HG02938 (cell line): Measurements from ENCODE around the gene UBE2O.

Source experiments
- ATAC-seq: cut with Tn5 transposase; IDR thresholded peaks from one replicate; pipeline ENCODE4 v1.9.1; 2021; ENCODE audit warnings: mild to moderate bottlenecking, moderate library complexity; ENCODE audit not compliant: unreplicated experiment

Gene UBE2O

DNA sequence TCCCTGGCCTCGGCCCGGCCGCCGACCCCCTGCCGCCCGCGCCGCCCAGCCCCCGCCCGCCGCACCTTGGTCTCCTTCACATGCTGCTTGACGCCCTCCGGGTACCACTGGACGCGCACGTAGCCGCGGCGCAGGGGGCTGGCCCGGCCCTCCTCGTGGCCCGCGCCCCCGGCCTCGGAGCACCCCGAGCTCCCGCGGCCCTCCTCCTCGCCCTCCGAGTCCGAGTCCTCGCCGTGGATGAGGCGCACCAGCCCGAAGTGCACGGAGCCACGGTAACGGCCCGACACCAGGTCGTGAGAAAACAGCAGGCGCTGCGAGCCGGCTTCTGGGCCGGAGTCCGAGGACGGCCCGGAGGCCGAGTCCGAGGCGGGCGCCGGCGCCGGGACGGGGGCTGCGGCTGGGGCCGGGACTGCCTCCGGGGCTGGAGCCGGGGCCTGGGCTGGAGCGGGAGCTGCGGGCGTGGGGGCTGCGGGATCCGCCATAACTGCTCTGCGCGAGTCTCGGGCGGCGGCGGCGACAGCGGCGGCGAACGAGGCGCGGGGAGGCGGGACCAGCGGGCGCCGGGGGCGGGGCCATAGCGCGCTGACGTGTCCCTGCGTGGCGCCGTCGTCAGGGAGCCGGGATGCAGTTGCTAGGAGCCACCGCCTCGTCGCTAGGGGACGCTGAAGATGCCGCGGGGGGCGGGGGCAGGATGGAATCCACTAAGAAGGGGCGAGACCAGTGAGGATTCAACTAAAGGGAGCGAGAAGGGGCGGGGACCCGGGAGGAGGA lies at the start of gene UBE2O:
UBE2O (minus strand) TSS at position 493 of the 771 bp plus-strand sequence; CDS start at position 482, 11 bp downstream.
- ATAC-seq: peak; percentile 86

DNA sequence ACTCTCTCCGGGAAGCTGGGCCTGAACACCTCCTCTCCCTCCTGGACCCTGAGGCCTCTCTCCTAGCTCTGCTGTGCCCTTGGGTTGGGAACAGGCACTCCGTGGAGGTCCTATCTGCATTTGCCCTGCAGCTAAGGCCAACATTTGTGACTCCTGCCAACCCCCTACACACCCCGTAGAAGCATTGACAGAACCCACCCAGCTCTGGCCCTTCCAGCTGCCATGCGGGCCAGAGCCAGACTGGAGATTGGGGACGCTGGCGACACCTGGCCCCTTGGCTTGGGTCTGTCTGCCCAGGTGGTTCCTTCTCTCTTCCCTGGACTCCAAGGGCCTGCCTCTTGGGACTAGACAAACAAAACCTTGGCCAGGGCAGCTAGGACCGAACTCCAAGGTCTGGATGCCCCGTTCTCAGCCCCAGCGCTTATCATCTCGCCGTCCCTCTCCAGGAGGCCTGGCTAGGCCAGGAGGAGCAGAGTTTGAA lies 48.9 kb upstream of the UBE2O start:
- no peak for ATAC-seq

DNA sequence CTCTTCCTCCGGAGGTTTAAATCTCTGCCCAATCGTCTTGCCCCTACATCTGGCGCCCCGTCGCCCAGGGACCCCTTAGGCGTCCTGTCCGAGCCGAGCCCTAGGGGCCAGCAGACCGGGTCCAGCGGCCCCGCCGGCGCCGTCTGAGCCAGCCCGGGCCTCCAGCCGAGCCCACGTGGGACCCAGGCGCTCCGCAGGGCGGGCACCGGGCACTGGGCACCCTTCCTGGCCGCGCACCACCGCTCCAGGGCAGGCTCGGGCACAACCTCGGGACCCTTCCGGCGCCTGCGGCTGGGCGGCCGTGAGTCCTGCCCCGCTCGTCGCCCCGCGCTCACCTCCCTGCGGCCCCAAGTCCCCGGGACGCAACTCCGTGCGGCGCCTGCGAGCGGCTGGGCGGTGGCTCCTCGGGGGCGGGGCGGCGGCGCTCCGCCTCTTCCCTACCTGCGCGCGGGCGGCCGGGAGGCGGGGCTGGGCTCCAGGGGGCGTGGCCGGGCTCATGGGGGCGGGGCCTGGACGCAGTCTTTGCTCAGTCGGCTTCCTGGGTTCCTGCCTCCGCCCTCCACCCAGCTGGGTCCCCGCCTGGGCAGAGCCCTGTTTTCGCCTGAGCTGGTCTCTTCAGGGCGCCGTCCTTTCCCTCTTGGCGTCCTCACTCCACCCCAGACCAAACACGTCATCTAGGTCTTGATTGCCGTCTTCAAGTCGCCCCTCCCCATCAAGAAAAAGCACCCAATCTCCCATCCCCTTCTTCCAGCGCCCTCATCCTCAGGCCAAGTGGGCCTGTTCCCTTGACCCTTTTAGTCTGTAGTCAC lies 48.3 kb upstream of the UBE2O start, which contains the start of gene RHBDF2:
RHBDF2 (minus strand) TSS at position 406 of the 809 bp plus-strand sequence. CDS start 19,899 bp downstream, outside the sequence.
- peak; percentile 56 for ATAC-seq

DNA sequence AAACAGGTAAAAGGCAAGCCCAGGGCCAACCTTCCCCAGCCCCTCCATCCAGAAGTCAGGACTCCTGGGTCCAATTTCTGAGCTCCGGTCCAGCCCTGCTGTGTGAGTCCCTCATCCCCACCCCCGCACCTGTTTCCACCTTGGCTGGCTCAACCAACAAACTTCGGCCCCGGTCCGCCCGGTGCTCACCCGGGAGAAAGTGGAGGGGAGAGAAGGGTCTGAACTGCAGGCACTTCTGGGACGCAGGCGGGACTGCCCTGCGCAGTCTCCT lies 47.7 kb upstream of the UBE2O start:
- ATAC-seq: no peak

DNA sequence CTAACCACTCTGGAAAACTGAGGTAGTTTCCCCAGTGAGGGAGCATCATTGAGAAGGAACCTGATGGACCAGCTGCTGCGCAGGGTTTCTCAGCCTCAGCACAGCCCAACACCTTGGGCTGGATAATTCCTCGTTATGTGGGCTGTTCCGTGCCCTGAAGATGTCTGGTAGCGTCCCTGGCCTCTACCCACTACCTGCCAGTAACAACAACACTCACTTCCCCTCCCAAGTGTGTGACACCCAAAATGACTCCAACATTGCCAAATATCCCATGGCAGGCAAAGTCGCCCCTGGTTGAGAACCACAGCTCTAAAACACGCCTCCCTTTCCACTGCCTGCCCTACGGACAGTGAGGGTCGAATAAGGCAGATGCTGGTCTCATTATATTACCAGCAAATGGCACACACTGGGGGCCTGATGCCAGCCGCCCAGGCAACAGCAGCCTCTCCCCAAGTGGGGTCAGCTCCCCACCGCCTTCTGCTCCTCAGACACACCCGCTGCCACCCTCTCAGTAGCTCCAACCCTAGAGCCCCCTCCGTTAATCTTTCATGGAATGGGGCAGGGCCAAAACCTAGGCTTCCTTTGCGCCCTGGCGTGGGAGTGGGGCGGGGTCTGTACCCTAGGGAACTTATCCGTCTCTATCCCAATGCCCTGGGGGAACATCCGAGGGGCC lies 47.3 kb upstream of the UBE2O start:
- ATAC-seq: no peak

DNA sequence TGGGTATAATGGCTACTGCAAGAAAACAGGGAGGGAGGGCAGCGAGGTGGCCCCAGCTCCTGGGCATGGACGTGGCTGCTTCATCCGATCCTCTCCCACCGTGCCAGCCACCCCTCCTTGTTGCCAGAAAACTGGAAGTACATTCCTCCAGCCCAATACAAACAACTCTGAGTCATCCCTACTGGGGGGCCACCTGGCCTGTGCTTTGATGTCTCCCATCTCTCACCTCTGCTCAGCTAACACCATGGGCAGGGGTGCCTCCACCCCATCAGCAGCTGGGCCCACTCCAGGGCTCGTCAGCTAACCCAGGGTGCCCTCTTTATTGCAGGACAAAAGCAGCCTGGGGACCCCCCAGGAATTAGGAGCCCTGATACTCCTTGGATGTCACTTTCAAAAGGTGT lies 46.3 kb upstream of the UBE2O start:
- no peak for ATAC-seq

DNA sequence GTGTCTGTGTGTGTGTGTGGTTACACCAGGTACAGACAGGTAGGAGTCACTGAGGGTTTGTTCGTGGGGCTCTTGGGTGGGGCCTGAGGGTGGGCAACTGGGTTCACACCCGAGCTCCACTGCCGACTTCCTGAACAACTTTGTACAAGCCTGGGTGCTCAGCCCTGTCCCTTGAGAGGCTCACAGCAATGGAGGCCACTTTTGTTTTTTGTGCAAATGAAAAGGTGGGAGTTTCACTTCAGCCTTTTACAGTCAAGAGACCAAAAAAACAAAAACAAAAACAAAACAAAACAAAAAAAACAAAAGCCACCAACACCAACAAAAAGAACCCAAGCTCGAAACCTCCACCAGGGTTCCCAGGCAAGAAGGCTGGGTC lies 45.9 kb upstream of the UBE2O start:
- ATAC-seq: no peak

DNA sequence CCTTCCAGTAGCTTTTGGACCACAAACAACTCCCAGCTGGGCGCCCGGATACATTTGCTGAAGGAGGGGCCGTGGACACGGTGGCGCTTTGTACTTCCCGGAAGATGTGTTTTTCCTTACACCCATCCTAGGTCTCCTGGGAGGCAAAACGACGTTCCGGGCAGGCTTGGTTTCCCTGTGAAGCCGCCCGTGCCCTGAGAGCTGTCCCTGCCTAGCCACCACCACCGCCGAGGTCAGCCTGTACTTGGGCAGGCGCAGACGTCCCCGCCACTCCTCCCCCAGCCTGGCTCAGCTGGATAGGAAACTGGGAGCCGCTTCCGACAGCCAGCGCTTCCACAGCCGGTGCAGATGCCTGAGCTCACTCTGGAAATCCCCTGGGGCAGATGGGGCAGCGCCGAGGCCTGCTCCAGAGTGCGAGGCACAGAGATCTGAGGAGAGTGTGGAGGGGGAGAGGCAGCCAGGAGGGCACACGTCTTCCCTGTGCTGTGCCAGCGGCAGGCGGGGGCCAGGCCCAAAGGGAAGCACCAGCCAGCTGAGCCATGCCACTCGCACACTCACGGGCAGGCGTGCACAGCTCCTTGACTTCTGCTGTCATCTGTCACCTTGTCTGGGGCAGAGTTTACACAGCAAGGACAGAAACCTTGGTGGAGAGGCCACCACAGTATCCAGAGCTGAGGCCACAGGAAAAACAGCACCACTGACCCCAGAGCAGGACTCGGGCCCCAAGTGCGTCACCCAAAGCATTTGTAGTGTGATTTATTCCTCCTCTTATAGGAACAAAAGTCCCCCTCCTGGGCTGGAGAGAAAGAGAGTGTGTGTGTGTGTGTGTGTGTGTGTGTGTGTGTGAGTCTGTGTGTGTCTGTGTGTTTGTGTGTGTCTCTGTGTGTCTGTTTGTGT lies 45.3 kb upstream of the UBE2O start:
- no peak for ATAC-seq

DNA sequence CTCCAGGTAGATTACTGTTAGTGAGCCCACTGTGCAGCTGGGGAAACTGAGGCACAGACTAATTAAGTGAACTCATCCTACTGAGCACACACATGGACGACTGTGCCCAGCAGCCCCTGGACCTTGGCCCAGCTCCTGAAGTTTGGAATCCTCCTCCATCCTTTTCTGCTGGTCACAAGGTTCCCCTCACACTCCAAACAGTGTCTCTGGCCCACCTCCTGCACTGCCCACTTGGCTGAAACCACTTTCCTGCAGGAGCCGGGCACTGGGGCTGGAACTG lies 44.7 kb upstream of the UBE2O start:
- no peak for ATAC-seq

DNA sequence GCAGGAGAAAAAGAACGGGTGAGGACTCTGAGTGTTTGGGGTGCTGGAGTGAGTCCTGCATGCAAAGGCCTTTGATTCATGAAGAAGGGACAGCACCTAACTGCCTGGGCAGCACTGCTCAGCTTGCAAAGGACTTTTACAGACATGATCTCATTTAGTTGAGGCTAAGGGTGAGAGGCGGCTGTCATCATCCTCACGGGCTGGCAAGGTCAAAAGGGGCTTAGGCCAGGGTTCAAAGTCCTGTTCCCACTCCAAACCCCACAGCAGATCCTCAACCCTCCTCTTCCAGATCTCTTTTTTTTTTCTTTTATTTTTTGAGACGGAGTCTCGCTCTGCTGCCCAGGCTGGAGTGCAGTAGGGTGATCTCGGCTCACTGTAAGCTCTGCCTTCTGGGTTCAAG lies 43.5 kb upstream of the UBE2O start:
- no peak for ATAC-seq

DNA sequence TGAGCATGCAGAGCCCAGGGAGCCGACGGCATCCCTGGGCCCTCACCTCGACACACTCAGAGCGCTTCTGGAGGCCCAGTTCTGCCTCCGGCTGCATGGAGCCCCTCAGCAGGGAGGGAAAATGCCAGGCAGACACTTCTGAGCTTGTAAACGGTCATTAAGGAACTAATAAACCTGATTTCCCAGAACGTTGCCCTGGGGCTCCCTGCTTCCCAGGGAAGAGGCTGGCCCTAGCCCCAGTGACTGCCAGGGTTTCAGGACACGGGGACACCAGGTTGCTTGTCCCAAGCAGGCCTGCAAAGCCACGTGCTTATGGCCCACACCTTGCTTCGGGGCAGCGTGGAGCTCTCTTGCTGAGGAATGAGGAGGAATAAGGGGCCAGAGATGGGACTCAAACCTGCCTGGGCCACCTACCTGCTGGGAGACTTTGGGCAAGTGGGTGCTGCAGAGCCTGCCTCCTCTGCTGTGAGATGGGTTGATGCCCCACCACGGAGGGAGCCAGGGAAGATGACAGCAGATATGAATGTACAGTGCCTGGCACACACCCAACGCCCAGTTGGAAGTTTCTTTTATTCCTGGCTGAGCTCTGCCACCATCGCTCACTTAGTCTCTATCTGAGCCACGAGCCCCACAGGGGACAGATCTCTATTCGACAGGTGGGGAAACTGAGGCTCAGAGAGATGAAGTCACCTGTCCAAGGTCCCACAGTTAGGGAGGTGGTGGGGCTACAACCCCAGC lies 42.9 kb upstream of the UBE2O start:
- ATAC-seq: no peak

DNA sequence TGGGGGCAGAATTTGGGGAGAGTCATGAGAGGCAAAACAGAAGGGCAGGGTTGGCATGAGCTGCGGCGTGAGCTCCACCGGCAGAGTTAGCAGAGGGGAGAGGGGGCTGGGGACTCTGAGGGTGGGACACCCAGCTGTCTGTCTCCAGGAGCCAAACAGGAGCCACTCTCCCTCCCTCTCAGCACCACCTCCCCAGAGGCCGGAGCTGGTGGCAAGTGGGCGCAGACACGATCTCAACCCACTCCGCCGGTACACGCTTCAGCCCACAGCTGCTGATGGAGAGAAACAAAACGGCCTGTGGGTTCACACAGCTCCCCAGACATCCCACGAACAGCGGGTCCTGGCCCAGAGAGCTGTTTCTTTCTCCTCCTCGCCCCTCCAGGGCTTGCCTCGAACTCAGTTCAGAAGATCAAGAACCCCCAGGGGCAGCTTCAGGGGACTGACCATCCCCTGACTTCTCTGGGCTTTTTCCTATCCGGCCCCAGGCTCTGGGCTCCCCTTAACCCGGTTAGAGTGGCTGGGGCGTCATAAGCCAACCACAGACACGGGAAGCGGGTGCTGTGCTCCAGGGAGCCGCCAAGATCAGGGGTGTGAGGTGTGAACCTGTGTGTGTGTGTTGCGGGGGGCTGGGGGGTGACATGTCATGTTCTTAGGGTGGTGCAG lies 40.7 kb upstream of the UBE2O start:
- ATAC-seq: no peak

DNA sequence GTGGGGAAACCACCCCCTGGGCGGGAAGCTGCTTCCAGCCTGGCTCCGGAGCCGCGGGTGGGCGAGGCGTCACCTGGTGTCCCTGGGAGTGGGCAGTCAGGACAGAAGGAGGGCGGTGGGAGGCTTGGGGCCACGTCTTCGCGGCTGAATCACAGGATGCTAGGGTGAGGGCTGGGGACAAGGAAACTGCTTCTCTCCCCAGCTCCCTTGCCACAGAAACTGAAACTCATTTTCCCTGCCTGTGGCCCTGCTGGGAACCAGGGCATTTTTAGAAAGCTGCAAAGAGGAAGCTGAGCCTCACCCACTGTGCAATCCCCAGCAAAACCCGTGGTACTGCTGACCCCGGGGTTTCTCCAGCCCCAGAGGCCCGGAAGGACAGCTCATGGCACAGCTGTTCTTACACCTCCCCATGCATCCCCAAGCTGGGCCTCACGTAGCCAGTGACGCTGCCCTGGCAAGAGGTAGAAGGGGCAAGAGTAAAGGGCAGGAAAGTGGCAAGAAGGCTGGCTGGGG lies 40.1 kb upstream of the UBE2O start:
- peak; percentile 40 for ATAC-seq

DNA sequence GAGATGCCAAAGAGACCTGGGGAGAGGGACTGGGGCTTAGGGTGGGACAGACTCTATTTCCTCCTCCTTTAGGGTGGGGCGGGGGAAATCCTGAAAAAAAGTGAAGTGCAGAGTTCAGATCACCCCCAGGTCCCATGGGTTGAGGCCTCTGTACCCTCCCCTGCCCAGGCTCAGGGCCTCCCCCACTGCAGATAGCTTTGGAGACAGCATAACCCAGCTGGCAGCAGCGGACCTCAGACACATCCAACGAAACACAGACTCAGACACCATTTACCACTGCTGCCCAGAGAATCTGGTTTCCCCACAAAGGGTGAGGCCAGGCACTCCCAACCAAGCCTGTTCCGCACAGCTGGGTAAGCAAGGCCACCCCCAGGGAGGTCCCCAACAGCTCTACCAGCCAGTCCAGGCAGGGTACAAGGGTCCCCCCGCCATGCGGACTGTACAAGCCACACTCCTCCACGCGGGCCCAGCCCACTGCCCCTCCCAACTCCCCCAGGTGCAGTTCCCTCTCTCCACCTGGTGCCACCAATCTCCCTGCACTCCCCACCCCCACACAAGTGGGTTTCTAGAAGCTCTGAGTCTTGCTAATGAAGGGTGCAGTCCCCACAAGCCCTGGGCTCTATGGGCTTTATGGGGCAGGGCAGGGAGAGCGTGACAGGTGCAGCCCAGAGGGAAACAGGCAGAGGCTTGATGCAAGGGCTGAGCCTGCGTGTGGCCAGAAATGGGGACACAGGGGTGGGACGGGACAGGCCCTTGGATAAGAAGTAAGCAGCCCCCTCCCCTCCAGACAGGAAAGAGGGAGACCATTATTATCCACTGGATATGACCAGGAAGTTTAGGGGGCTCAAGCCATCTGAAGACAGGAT lies 39.4 kb upstream of the UBE2O start:
- peak; percentile 31 for ATAC-seq

DNA sequence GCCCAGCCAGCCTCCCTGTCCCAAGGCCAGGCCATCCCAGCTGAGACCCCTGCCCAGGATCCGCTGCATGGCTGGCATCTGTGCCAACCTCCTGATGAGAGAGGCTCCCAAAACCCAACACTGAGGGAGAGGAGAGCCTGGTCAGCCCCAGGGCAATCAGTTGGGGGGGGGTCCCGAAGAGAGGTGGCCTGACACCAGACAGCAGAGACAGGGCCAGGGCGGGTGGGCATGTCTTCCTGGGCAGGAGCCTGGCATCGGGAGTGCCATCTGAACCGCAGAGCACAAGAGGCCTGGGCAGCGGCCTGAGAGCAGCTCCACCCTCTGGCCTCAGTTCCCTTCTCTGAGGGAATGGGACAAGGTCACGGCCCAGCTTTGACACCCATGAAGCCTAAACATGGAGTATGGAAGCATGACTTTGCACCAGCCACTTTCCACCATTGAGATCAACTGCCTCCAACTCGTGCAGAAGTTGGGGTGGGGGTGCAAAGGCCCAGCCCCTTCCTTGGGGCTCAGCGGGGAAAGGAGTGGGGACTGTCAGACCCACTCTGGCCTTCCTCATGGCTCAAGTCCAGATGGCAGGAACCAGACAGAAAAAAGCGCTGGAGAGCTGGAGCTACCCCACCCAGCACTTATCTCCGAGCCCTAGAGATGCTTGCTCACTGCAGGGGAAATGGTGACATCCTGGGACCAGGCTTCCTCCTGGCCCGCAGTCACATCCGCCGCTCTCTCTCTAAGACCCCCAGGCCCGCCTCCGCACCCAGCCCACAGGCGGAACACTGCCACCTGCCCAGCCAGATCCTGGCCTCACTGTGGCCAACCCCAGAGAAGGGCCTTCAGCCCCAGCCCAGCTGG lies 38.5 kb upstream of the UBE2O start:
- ATAC-seq: no peak

DNA sequence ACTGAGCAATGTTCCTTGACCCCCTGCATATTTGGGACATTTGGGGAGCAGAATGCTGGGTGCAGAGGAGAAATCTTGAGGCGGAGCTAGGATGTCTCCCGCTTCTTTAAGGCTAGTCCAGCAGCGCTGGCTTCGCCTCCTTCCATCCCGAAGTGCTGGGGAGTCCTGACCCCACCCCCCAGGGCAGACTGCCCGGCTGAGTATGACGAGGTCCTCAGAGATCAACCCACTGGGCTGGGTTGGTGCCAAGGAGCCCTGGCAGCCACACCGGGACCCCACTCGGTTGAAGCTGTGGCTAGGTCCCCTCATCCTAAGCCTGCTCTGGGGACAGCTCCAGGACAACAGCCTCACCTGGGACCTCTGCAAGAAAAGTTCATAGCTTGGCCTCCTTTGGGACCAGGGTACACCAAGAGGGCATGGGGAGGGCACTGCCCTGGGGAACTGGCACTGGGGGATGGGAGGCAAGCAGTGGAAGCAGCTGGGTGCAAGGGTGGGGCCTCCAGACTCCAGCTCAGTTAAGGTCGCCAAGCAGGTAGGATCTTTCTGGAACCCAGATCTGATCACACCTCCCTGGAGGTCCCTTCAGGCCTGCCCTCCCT lies 37.3 kb upstream of the UBE2O start:
- no peak for ATAC-seq
